B cell (primary cell): Measurements from ENCODE around the gene GRID2. TPM values are rescaled to one million over a fixed set of nuclear protein-coding genes. Genes with fewer than 3 reads are reported as not detected.

Experiments used
- ATAC-seq: fragments of 200-7000 bp; cut with Tn5 transposase; one replicate; pipeline ENCODE4 v1.10.0; 2021; ENCODE audit warnings: low read depth, mild to moderate bottlenecking, moderate number of reproducible peaks, moderate library complexity
- CTCF ChIA-PET: fragments of 350-600 bp; sonication (Branson Sonifier 250); formaldehyde crosslinking; loops from one replicate; lab custom pipeline; 2021; ENCODE audit warnings: antibody characterized with exemption, inconsistent platforms; lab: Charles Lee
- POLR2A ChIA-PET: fragments of 350-600 bp; sonication (Branson Sonifier 250); formaldehyde crosslinking; loops from one replicate; lab custom pipeline; 2021; ENCODE audit warnings: antibody characterized with exemption; lab: Charles Lee
- DNase-seq: peaks from one replicate; pipeline ENCODE4 v3.0.0; 2013
- H2AFZ ChIP-seq: 2 replicates; pipeline ENCODE4 v1.6.1; 2012; ENCODE audit warnings: mild to moderate bottlenecking, low read depth, low read length; ENCODE audit not compliant: insufficient read depth, poor library complexity, severe bottlenecking
- H3K27ac ChIP-seq, 2 donors: 1 replicate in 1 of 2; 2 replicates in 1 of 2; pipeline ENCODE4 v1.5.1; 2012 to 2013; ENCODE audit warnings: low read length in 2 of 2, mild to moderate bottlenecking in 2 of 2, moderate library complexity in 1 of 2
- H3K27me3 ChIP-seq, 4 experiments: fragments of 200-600 bp in 1 of 4; sonication (generic) in 1 of 4; replicated peaks in 1 of 4; 1 replicate in 2 of 4; 2 replicates in 2 of 4; pipeline versions ENCODE4 v1.6.1 to v1.7.0; 2013 to 2016; ENCODE audit warnings: low read length in 3 of 4, mild to moderate bottlenecking in 2 of 4, mixed read lengths in 1 of 4, moderate library complexity in 1 of 4; ENCODE audit not compliant: insufficient read depth in 4 of 4, control insufficient read depth in 3 of 4; ENCODE audit errors: control extremely low read depth in 1 of 4
- H3K36me3 ChIP-seq, 2 experiments: replicated peaks in 1 of 2; 1 replicate in 1 of 2; 2 replicates in 1 of 2; pipeline versions ENCODE4 v1.6.1 to v1.7.1; 2013; ENCODE audit warnings: low read length in 1 of 2; ENCODE audit not compliant: insufficient read depth in 2 of 2, control insufficient read depth in 1 of 2; ENCODE audit errors: control extremely low read depth in 1 of 2, extremely low read depth in 1 of 2
- H3K4me1 ChIP-seq, 2 donors: fragments of 200-600 bp in 1 of 2; sonication (generic) in 1 of 2; 1 replicate in 1 of 2; 2 replicates in 1 of 2; pipeline versions ENCODE4 v1.5.1 to v1.6.1; 2013 to 2017; ENCODE audit warnings: low read length in 2 of 2; ENCODE audit not compliant: control insufficient read depth in 2 of 2, insufficient read depth in 2 of 2
- H3K4me2 ChIP-seq: replicated peaks from 2 replicates; pipeline ENCODE3; 2012; ENCODE audit warnings: mild to moderate bottlenecking, low read depth, low read length; ENCODE audit not compliant: poor library complexity, severe bottlenecking
- H3K4me3 ChIP-seq, 5 experiments: fragments of 200-600 bp in 1 of 5; sonication (generic) in 1 of 5; 1 replicate in 3 of 5; 2 replicates in 2 of 5; pipeline versions ENCODE4 v1.5.1 to v1.7.0; 2011 to 2016; ENCODE audit warnings: low read length in 4 of 5, mild to moderate bottlenecking in 4 of 5, low read depth in 2 of 5, control low read depth in 1 of 5, moderate library complexity in 1 of 5; ENCODE audit not compliant: insufficient read depth in 1 of 5; ENCODE audit errors: control extremely low read depth in 1 of 5, extremely low read depth in 1 of 5
- H3K79me2 ChIP-seq: fragments of 200-600 bp; sonication (generic); one replicate; pipeline ENCODE4 v1.6.0; 2016; ENCODE audit warnings: low read length; ENCODE audit not compliant: control insufficient read depth, insufficient read depth
- H3K9ac ChIP-seq: fragments of 200-600 bp; sonication (generic); 2 replicates; pipeline ENCODE4 v1.6.1; 2017; ENCODE audit warnings: mild to moderate bottlenecking, low read length, moderate library complexity
- H3K9me3 ChIP-seq, 3 donors: one replicate each; pipeline versions ENCODE4 v1.6.1 to v1.7.1; 2013; ENCODE audit warnings: low read length in 2 of 3; ENCODE audit not compliant: control insufficient read depth in 2 of 3, insufficient read depth in 1 of 3; ENCODE audit errors: control extremely low read depth in 1 of 3
- H4K20me1 ChIP-seq: 2 replicates; pipeline ENCODE4 v1.6.0; 2012; ENCODE audit warnings: mild to moderate bottlenecking, low read length; ENCODE audit not compliant: insufficient read depth, control insufficient read depth, poor library complexity, severe bottlenecking
- H3K27ac Mint-ChIP-seq: one replicate; pipeline ENCODE4 v1.8.0; 2021; ENCODE audit warnings: mixed read lengths
- H3K27me3 Mint-ChIP-seq: one replicate; pipeline ENCODE4 v1.8.0; 2021; ENCODE audit warnings: mixed read lengths
- H3K4me1 Mint-ChIP-seq: one replicate; pipeline ENCODE4 v1.8.0; 2021; ENCODE audit warnings: mixed read lengths
- H3K4me3 Mint-ChIP-seq: one replicate; pipeline ENCODE4 v1.8.0; 2021; ENCODE audit warnings: mixed read lengths
- H3K9me3 Mint-ChIP-seq: one replicate; pipeline ENCODE4 v1.8.0; 2022; ENCODE audit warnings: mixed read lengths; ENCODE audit not compliant: insufficient read depth
- CTCF ChIP-seq: fragments of 200-600 bp; IDR thresholded peaks from one replicate; pipeline ENCODE4 v1.8.0; 2022; ENCODE audit warnings: antibody characterized with exemption, mild to moderate bottlenecking
- EZH2 ChIP-seq: IDR thresholded peaks from 2 replicates; pipeline ENCODE4 v1.6.1; 2012; ENCODE audit warnings: borderline replicate concordance, low read depth, mild to moderate bottlenecking, moderate library complexity, low read length; ENCODE audit not compliant: insufficient read depth, poor library complexity, severe bottlenecking
- WGBS: methylation state at CpG from one replicate; pipeline ENCODE4 v1.1.5; 2013; ENCODE audit warnings: missing lambda C conversion rate; ENCODE audit not compliant: insufficient coverage; 5-methylcytosine and 5-hydroxymethylcytosine counted together
- intact Hi-C: fragments of 100-400 bp; cut with micrococcal nuclease; formaldehyde crosslinking; loops from one replicate; pipeline ENCODE4 v1.10.0; 2022
- polyA plus RNA-seq: library from polyadenylated mRNA; depleted of rRNA; stranded (reverse); fragments of >200 nt; gene quantifications from 2 replicates; pipeline ENCODE4 v1.2.3, GENCODE V29; 2012
- total RNA-seq, 2 donors: library from RNA; stranded (reverse); fragments of 120-200 nt in 1 of 2; gene quantifications; 1 replicate in 1 of 2; 2 replicates in 1 of 2; pipeline versions ENCODE4 v1.2.3 to v1.2.4, GENCODE V29; 2013 to 2022

The GRID2 gene
- total and polyA plus RNA-seq, 2 donors (not counting 1 experiment from before 2014, with no cell fraction given): not detected

GRCh38 chr4:92483341-92483740, 179.6 kb downstream of the GRID2 start:
- Histone ChIP-seq H3K9me3 (no peaks in the 10 kb centered on the region), H3K27me3 (no peaks in the 10 kb centered on the region), H3K4me3 (no peak overlapping the region), H3K4me2 (no peak overlapping the region), H3K27ac (no peak overlapping the region), H3K36me3 (no peaks in the 10 kb centered on the region), H3K4me1 (no peaks in the 10 kb centered on the region), H3K79me2 (no peaks in the 10 kb centered on the region), H4K20me1 (no peaks in the 10 kb centered on the region), H2AFZ (no peak overlapping the region), H3K9ac (no peak overlapping the region)
- Mint-ChIP-seq H3K9me3 (no peaks in the 10 kb centered on the region), H3K4me1 (no peaks in the 10 kb centered on the region), H3K4me3 (no peak overlapping the region), H3K27ac (no peak overlapping the region), H3K27me3 (no peaks in the 10 kb centered on the region)
- intact Hi-C loops: no loop called here
- no peak for TF ChIP-seq CTCF
- TF ChIP-seq EZH2: no peak
- WGBS: 100% methylated on average over 1 of the region's 3 CpGs
- no peak for DNase-seq
- ChIA-PET POLR2A (no interaction called here), CTCF (no interaction called here)
- no peak for ATAC-seq

GRCh38 chr4:92488496-92488895, 184.7 kb downstream of the GRID2 start:
- no peak overlapping the region for H3K4me3 Mint-ChIP-seq
- Histone ChIP-seq H3K9me3 (no peaks in the 10 kb centered on the region), H3K27me3 (no peaks in the 10 kb centered on the region), H3K4me2 (no peak overlapping the region), H4K20me1 (no peaks in the 10 kb centered on the region), H2AFZ (no peak overlapping the region), H3K4me3 (no peak overlapping the region), H3K9ac (no peak overlapping the region), H3K36me3 (no peaks in the 10 kb centered on the region), H3K27ac (no peak overlapping the region), H3K4me1 (no peaks in the 10 kb centered on the region), H3K79me2 (no peaks in the 10 kb centered on the region)
- intact Hi-C loops: no loop called here
- DNase-seq (no peak), ATAC-seq (no peak)
- no peaks in the 10 kb centered on the region for H3K4me1 Mint-ChIP-seq
- WGBS: 17% methylated on average over 1 of the region's 1 CpG
- H3K9me3 Mint-ChIP-seq: no peaks in the 10 kb centered on the region
- no peak overlapping the region for H3K27ac Mint-ChIP-seq
- CTCF ChIA-PET: no interaction called here
- POLR2A ChIA-PET: no interaction called here
- TF ChIP-seq EZH2 (no peak), CTCF (no peak)
- no peaks in the 10 kb centered on the region for H3K27me3 Mint-ChIP-seq
